ENCODE measurements around the gene FAM222A. TPM values are rescaled to one million over a fixed set of nuclear protein-coding genes. Genes with fewer than 3 reads are reported as not detected.

The FAM222A gene
- total RNA-seq, 2 experiments from 2014 or later: 0.70 to 1.6 TPM

DNA sequence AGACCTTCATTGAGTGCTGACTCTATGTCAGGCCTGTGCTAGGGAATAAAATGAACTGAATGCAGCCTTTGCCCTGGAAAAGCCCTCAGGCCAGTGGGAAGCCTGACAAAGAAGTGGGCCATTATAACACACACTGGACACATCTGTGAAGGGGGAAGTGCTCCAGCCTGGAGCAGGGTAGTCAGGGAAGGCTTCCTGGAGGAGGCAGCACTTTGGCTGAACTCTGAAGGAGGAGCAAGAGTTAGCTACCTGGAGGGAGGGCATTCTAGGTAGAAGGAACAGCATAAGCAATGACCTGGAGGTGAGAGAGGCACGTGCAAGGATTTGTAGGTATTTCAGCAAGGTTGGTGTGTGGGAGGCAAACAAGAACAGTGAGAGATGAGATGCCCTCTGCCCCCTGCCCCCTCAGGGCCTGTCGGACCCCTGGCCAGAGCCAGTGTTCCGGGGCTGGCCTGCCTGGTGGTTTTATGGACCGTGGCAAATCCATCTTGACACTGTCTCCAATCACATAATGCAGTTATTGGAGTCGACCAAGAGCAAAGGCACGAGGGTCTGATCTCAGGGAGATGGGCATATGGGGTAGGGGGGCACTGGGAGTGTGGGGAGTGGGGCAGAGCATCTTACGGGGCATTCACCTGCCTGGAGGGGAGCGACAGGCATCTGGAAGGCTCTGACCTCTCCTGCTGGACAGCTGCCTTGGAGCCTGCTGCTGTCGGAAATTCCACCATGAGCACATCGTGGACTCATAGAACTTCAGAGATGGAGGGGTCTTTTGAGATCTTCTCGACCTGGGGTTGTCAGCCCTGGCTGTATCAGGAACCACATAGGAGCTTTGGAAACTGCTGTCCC, 2.7 kb upstream of the FAM222A start:
- H3K4me1 Mint-ChIP-seq: peaks cover 8% of the 10 kb centered on the region
- H3K4me3 Mint-ChIP-seq: no peak overlapping the region
- H3K27me3 Mint-ChIP-seq: peaks cover 41% of the 10 kb centered on the region
- H3K27ac Mint-ChIP-seq: no peak overlapping the region
- ATAC-seq: no peak
- no peaks in the 10 kb centered on the region for H3K36me3 Mint-ChIP-seq
- no peaks in the 10 kb centered on the region for H3K9me3 Mint-ChIP-seq (ENCODE audit: low read depth)
- DNase-seq: no peak
- CTCF ChIA-PET: no interaction called here

DNA sequence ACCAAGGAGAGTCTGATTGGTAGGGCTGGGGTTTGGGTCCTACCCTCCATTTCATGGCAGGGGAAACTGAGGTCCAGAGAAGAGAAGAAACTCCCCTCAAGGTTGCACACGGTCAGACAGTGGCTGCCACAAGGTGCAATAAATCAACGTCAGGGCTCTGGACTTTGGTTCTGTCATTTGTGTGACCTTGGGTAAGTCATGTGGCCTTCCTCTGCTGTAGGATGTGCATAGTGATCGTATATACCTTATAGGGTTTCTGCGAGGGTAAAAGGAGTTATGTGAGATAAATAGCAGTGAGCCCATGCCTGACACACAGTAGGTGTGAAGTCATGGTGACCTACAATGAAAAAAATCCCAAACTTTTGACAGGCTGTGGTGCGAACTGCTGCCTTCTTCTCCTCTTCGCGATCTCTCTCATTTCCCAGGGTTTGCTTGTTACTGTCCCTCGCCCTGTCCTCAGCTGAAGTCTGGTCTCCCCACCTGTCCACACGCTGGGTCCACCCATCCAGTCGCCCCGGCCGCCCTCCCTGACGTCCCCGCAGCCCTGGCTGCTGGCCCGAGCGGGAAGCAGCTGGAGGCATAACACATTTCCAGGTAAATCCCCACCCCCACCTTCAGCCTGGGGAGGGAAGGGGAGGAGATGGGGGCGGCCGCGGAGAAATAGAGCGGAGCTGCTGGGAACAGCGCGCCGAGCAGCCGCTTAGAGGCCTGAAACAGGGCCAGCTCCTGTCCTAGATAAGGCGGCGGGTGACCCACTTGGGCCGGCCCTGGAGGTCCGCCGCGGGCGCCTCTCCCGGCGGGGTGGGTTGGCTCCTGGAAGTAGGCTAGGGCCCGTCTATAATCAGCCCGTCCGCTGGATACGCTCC, 1.8 kb upstream of the FAM222A start:
- Mint-ChIP-seq H3K27me3 (peaks cover 45% of the 10 kb centered on the region), H3K4me3 (no peak overlapping the region), H3K27ac (no peak overlapping the region), H3K9me3 (ENCODE audit: low read depth) (no peaks in the 10 kb centered on the region), H3K4me1 (peaks cover 8% of the 10 kb centered on the region), H3K36me3 (no peaks in the 10 kb centered on the region)
- no peak for DNase-seq
- CTCF ChIA-PET: interaction anchor here (1.2 to 1.4 kb wide), 2 partner anchors 114 to 284 kb away, joined by 3 to 5 read pairs; no protein-coding TSS in a partner anchor
- ATAC-seq: no peak

DNA sequence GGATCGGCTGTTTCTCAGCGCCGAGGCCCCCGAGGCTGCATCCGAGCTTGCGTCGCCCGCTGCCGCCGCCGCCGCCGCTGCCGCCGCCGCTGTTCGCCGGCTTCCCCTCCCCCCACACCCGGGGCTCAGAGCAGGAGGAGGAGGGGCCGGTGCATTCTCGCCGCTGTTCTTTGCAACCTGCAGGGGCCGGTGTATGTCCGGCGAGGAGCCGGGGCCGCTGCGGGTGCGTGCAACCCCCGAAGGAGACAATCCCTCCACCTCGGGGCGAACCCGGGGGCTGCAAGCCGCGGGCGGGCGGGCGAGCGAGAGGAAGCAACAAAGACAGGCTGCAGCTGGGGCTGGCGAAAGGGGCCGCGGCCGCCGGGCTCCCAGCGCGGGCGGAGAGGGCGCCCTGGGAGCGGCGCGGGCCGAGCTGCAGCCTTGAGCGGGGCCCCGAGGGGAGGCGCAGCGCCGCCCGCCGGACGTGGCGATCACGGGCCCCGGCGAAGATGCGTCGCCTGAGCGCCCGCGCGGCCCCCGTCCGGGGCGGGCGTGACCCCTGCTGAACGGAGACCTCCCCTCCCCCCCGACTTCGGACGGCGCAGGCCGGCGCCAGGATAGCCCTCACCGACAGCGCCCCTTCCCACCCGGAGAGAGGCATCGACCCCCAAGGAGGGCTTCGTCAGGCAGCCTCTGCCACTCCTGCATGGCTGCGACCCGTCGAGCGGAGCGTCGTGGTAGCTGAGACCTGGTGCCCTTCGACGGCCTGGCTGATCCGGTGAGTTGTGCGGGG, 702 bp downstream of the FAM222A start:
- peaks cover 65% of the 10 kb centered on the region for H3K27me3 Mint-ChIP-seq
- DNase-seq: peak; percentile 52
- CTCF ChIA-PET: interaction anchor here (0.7 to 2.3 kb wide), 8 partner anchors 10 to 717 kb away, joined by 3 to 21 read pairs (median 4); no protein-coding TSS in a partner anchor
- no peak overlapping the region for H3K27ac Mint-ChIP-seq
- ATAC-seq: peak; percentile 10
- peak overlapping the region; percentile 64 for H3K4me3 Mint-ChIP-seq
- no peaks in the 10 kb centered on the region for H3K36me3 Mint-ChIP-seq
- H3K4me1 Mint-ChIP-seq: peaks cover 8% of the 10 kb centered on the region
- H3K9me3 Mint-ChIP-seq (ENCODE audit: low read depth): no peaks in the 10 kb centered on the region

DNA sequence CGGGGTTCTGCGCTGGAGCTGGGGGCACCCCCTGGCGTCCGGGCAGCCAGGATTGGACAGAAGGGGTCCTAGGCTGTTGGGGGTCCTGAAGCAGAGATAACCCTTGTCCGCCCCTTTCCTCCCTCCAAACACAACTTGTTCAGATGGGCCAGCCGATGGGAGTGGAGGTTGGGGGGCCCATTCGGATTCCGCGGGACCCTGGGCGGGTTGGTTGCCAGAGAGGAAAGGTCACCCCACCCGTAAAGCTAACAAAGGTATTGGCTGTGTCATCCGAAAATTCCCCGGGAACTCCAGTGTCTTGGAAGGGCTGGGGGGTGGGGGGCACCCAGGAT, 1.3 kb downstream of the FAM222A start:
- Mint-ChIP-seq H3K36me3 (no peaks in the 10 kb centered on the region), H3K9me3 (ENCODE audit: low read depth) (no peaks in the 10 kb centered on the region), H3K27me3 (peaks cover 69% of the 10 kb centered on the region), H3K27ac (no peak overlapping the region), H3K4me1 (peaks cover 8% of the 10 kb centered on the region), H3K4me3 (no peak overlapping the region)
- ATAC-seq (no peak), DNase-seq (no peak)
- CTCF ChIA-PET: interaction anchor here (0.7 to 2.3 kb wide), 7 partner anchors 9 to 716 kb away, joined by 3 to 21 read pairs (median 4); no protein-coding TSS in a partner anchor

DNA sequence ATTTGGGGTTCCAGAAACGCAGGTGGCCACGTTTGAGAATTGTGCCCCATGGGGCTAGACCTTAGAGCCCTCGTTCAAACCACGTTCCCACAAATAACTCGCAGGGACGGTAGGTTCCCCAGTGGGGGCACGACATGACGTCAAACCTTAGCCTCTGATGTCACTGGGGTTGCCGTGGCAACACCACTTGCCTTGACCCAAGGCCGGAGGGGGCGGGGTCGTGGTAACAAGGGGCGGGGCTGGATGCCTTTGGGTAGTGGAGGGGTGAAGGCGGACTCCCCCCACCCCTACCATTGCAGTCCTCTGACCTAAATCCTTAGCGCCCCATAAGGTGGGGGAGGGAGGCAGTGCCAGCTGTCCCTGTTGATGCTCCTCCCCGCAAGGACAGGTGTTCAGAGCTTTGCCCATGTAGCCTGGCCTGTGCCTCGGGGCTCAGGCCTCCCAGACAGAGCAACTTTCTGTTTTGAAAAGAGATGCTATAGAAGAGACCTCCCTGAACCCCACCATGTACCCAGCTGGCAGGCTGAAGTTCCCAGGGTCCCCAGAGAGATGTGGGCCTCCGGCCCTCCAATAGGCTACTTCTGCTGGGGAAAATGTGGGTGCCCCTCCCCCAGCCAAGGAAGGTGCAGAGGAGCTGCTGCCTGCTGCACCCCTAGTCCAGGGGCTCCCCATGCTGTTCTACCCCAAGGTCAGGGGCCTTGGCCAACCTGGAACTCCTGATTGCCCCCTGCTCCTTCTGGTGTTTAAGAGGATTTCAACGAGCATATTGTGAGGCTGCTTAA, 1.9 kb downstream of the FAM222A start:
- DNase-seq: peak; percentile 48
- H3K36me3 Mint-ChIP-seq: no peaks in the 10 kb centered on the region
- H3K9me3 Mint-ChIP-seq (ENCODE audit: low read depth): no peaks in the 10 kb centered on the region
- ATAC-seq: no peak
- H3K27ac Mint-ChIP-seq: no peak overlapping the region
- peaks cover 68% of the 10 kb centered on the region for H3K27me3 Mint-ChIP-seq
- peaks cover 8% of the 10 kb centered on the region for H3K4me1 Mint-ChIP-seq
- no peak overlapping the region for H3K4me3 Mint-ChIP-seq
- CTCF ChIA-PET: interaction anchor here (0.7 to 2.3 kb wide), 6 partner anchors 9 to 716 kb away, joined by 3 to 21 read pairs (median 4); no protein-coding TSS in a partner anchor

DNA sequence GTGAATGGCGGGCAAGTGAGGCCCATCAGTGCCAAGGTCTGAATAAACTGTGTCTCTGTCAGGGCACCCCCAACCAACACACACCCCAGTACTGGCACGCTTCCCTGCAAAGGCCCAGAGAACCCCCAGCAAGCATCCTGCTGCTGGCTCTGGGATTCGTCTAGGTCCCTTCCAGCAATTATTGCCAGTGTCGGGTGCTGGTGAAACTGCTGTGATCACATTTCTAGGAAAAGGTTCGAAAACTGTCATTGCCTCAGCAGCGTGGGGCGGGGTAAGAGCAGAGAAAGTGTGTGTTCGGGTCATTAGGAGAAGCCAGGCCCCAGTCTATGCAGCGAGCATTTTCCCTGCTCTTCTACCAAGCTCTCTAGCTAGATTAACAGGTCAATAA, 2.5 kb downstream of the FAM222A start:
- DNase-seq: no peak
- H3K4me3 Mint-ChIP-seq: no peak overlapping the region
- H3K27ac Mint-ChIP-seq: no peak overlapping the region
- no peaks in the 10 kb centered on the region for H3K36me3 Mint-ChIP-seq
- H3K9me3 Mint-ChIP-seq (ENCODE audit: low read depth): no peaks in the 10 kb centered on the region
- CTCF ChIA-PET: no interaction called here
- peaks cover 63% of the 10 kb centered on the region for H3K27me3 Mint-ChIP-seq
- peaks cover 8% of the 10 kb centered on the region for H3K4me1 Mint-ChIP-seq
- ATAC-seq: no peak

DNA sequence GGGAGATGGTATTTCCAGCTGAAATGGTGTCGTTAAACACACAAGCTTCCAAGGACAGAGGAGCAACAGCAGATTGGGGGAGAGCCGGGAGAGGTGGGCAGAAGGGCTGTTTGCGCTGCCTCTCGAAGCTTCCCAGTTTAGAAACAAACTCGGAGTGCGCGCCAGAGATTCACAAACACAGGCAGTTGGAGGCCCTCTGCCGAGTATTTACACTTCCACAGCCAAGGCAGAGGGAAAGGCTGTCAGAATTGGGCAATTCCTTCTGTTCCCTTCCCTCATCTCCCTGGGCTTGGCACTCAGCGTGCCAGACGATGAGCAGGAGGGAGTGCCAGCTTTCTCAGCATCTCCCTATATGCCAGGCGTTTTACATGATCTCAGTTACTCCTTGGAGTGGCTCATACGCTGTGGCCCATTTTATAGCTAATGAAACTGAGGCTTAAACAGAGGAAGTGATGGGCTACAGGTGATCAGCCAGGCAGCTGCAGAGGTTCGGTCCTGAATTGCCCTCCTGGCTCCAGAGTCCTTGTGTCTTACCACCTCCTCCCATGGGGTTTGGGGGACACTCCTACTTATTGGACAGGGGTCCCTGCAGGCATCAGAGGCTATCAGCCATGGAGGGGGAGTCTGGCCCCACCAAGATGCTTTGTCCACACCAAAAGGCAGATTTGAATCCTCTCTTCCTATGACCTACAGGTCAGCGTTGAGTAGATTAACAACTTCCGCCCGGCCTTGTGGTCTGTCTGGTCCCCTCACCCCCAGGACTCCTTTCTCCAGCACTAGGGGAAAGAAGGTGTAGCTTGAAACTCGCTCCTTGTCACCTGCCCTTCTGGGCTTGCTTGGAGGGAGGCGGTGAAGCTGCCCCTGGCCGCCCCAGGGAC, 3.1 kb downstream of the FAM222A start:
- DNase-seq (no peak), ATAC-seq (no peak)
- CTCF ChIA-PET: no interaction called here
- H3K36me3 Mint-ChIP-seq: no peaks in the 10 kb centered on the region
- no peak overlapping the region for H3K27ac Mint-ChIP-seq
- H3K27me3 Mint-ChIP-seq: peaks cover 56% of the 10 kb centered on the region
- H3K4me1 Mint-ChIP-seq: peaks cover 8% of the 10 kb centered on the region
- no peaks in the 10 kb centered on the region for H3K9me3 Mint-ChIP-seq (ENCODE audit: low read depth)
- H3K4me3 Mint-ChIP-seq: no peak overlapping the region

DNA sequence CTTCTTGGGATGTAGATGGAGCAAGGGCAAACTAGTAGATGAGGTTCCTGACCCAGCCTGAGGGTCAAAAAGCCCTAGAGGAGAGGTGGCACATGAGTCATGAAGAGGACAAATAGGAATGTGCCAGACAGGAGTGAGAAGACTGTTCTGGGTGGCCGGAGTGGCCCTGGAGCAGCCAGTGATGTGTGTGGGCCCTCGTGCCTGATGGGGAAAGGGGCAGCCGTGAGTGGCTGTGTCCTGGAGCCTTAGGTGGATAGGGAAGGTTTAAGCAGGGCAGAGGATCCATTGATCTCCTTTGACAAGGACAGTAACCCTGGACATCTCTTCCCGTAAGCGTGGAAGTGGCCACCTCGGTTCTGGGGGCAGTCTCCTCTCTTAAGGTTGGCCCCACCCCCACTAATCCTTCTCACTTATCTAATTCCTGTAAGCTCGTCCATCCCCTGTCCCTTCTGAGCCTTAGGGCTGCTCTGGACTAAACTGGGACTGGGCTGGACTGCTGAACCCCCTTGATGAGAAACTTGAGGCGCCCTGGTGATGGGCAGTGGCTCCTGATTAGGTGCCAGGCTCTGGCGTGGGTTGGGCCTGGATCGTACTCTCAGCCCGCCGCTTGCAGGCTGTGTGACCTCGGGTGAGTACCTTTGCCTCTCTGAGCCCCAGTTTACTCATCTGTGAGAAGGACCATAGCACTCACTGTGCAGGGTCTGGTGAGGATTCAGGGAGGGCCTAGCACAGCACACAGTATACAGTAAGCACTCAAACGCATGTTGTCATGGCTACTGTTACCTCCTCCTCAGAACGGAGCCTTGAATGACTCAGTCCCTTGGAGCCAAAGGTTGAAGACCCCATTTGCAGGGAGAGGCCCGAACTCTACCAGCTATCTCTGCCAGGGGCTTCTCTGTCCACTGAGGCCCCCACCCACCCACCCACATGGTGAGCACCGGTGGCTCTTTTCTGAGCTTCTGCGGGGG, 4.0 kb downstream of the FAM222A start:
- H3K36me3 Mint-ChIP-seq: no peaks in the 10 kb centered on the region
- H3K4me3 Mint-ChIP-seq: no peak overlapping the region
- H3K4me1 Mint-ChIP-seq: peaks cover 8% of the 10 kb centered on the region
- H3K9me3 Mint-ChIP-seq (ENCODE audit: low read depth): no peaks in the 10 kb centered on the region
- no peak overlapping the region for H3K27ac Mint-ChIP-seq
- CTCF ChIA-PET: no interaction called here
- H3K27me3 Mint-ChIP-seq: peaks cover 49% of the 10 kb centered on the region
- DNase-seq (no peak), ATAC-seq (no peak)

DNA sequence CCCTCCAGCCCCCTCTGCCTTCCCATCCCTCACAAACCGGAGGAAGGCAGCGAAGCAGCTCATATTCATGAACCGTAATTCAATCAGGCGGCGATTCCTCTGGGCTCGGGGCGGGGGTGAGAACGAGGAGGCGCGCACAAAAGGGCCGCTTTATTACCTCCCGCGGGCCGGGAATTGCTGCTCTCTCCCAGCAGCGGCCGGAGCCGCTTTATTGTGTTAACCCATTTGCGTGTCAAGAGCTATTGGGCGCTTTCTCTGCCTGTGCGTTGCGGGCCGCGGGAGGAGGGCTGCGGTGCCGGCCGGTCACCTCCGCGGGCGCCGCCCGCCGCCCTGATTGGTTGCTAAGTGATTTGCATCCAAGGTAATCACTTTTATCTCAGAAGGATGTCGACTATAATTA, 4.8 kb downstream of the FAM222A start:
- Mint-ChIP-seq H3K9me3 (ENCODE audit: low read depth) (no peaks in the 10 kb centered on the region), H3K36me3 (no peaks in the 10 kb centered on the region), H3K27me3 (peaks cover 42% of the 10 kb centered on the region), H3K27ac (no peak overlapping the region), H3K4me3 (no peak overlapping the region), H3K4me1 (peaks cover 3% of the 10 kb centered on the region)
- ATAC-seq (no peak), DNase-seq (no peak)
- CTCF ChIA-PET: no interaction called here

DNA sequence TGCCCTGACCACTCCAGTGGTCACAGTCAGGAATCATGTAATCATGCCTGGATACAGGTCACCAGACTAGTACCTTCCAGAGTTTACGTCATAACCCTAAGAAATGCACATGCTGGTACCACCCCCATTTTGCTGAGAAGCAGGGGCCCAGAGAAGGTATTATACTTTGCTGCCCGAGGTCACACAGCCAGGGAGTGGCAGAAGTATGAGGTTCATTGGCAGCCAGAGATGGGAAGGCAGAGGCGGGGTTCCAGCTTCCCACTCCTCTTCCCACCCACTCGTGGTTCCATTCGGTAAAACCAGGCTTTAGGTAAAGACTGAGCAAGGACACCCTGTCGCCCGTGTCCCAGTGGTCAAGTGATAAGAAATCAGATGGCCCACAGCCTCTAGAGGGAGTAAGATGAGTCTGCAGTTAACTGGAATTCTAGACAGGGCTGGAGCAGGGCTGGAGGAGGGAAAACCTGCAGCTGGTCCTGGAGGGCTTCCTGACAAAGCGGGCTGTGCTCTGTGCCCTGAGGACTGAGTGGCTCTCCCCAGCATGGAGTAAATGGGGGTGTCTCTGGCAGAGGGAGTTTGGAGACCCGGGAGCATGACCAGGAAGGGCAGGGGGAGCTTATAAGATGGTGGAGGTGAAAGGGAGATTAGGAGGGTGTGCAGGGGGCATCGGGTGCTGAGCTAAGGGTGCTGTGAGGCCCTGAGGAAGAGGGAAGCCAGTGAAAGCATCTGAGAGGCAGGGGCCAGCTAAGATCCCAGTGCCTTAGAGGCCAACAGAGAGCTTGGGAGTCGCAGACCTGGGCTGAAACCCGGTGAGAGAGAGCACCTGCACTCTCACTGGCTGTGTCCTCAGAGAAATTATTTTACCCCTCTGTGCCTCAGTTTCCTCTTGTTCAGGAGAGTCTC, 5.7 kb downstream of the FAM222A start:
- ATAC-seq (no peak), DNase-seq (no peak)
- Mint-ChIP-seq H3K27ac (no peak overlapping the region), H3K9me3 (ENCODE audit: low read depth) (no peaks in the 10 kb centered on the region), H3K36me3 (no peaks in the 10 kb centered on the region), H3K27me3 (peaks cover 42% of the 10 kb centered on the region), H3K4me1 (peaks cover 3% of the 10 kb centered on the region), H3K4me3 (no peak overlapping the region)
- CTCF ChIA-PET: interaction anchor here (1.1 kb wide), 1 partner anchor 56 kb away, joined by 5 read pairs; no protein-coding TSS in a partner anchor

All from activated CD8-positive, alpha-beta memory T cell treated with anti-CD3 and anti-CD28 coated beads, Interleukin-2, amount 10 ng/mL, durations not matched to agents 7 days and 5 days (primary cell).